ENCODE results near the gene F7.

- TF ChIP-seq EZH2phosphoT487 (IDR thresholded peaks at IDR 0.05; ENCODE audit: borderline replicate concordance, low read length) (no peak), CTCF (conservative IDR thresholded peaks at IDR 0.05; ENCODE audit: low read depth, low read length) (no peak)
Observed at GRCh38 chr13:113140677-113141600, 35.3 kb downstream of the F7 start.

Measured in PC-3 (cell line).